AG04449 (cell line): Measurements from ENCODE around the gene GATC.

Experiments used
- CTCF ChIA-PET: fragments of 350-600 bp; formaldehyde crosslinking; extraction: SDS; loops from one replicate; lab custom pipeline; 2021; ENCODE audit warnings: antibody characterized with exemption; lab: Yijun Ruan, JAX
- POLR2A ChIA-PET: fragments of 400-600, 350-600 bp; formaldehyde crosslinking; extraction: SDS; loops from one replicate; lab custom pipeline; 2020; ENCODE audit warnings: antibody characterized with exemption, inconsistent platforms; lab: Yijun Ruan, JAX
- DNase-seq: peaks from one replicate; pipeline ENCODE4 v3.0.0-alpha.2; 2010; ENCODE audit warnings: low read depth, low spot score
- H3K4me3 ChIP-seq: 2 replicates; pipeline ENCODE4 v1.5.1; 2011; ENCODE audit warnings: low read depth, mild to moderate bottlenecking, control low read depth, low read length
- CTCF ChIP-seq: IDR thresholded peaks from one replicate; pipeline ENCODE4 v1.5.1; 2011; ENCODE audit warnings: mild to moderate bottlenecking, moderate library complexity, low read length, control low read depth, inconsistent platforms; ENCODE audit not compliant: insufficient read depth; ENCODE audit errors: missing control alignments

GATC gene

GRCh38 chr12:120489018-120489417, 42.8 kb downstream of the GATC start:
- DNase-seq: no peak
- ChIA-PET POLR2A (no interaction called here), CTCF (interaction anchor here (0.6 to 12.8 kb wide), 3 partner anchors 9 to 20 kb away, joined by 3 to 152 read pairs (median 3); partner anchors contain the start of gene SRSF9)
- no peak for TF ChIP-seq CTCF
- no peak overlapping the region for H3K4me3 ChIP-seq

GRCh38 chr12:120490325-120490724, 44.1 kb downstream of the GATC start:
- ChIA-PET POLR2A (no interaction called here), CTCF (interaction anchor here (12.8 kb wide), 1 partner anchor 21 kb away, joined by 152 read pairs; the partner anchor contains the start of gene SRSF9)
- no peak for TF ChIP-seq CTCF
- H3K4me3 ChIP-seq: no peak overlapping the region
- no peak for DNase-seq

DNA sequence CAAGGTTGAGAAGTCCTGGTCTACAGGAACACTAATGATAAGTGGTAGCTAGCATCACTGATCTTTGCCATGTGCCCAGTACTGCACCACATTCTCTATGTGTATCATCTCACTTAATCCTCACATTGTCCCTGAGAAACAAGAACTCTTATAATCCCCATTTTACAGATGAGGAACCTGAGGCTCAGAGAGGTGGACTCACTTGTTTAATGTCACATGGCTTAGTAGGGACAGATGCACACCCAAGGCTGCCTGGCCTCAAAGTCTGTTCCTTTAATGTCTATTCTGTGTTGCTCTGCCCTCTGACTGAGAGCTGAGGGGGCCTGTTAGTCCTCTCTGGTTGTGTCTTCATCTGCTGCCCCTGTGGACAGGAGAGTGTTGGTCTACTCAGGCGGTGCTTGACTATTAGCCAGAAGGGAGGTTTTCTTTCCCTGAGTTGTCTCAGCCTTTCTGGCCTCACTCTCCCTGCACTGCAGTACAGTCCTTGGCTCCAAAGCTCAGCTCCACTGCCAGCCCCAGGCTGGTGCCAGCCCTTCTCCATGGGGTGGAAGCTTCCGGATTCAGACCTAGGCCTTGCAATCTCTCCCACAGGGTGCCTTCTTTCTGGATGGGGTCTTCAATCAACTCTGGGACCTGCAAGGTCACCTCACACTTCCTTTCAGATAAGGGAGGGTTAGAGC, 44.7 kb downstream of the GATC start:
- H3K4me3 ChIP-seq: no peak overlapping the region
- DNase-seq: no peak
- TF ChIP-seq CTCF: no peak
- POLR2A ChIA-PET: no interaction called here
- CTCF ChIA-PET: interaction anchor here (12.8 kb wide), 1 partner anchor 22 kb away, joined by 152 read pairs; the partner anchor contains the start of gene SRSF9

DNA sequence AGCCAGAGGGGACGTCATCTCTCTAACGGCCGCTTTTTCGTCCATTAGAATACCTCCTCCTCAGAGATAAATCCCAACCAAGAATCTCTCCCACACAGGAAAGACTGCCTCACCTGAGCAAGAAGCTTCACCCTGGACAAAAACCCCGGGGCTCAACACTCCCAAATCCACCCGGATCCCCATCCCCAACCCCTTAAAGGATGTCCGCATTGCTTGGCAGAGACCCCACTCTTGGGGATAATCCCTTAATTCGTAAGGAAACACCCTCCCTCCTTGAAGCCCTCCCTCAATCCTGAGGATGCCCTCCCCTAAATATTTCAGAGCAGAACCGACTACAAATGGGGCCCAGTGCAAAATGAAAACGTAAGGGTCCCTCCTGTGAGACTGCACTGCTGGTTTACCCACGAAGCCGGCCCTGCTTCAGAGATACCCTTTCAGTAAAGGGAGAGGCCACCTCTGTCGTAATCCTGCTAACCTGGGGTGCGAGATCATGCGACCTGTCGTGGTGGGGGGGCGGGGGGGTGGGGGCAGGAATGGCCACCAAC, 49.0 kb downstream of the GATC start:
- peak overlapping the region; percentile 91 for H3K4me3 ChIP-seq
- ChIA-PET POLR2A (interaction anchor here (0.6 to 1.9 kb wide), 10 partner anchors 9 to 204 kb away, joined by 3 to 8 read pairs (median 3); partner anchors contain the start of gene RNU4-2), CTCF (interaction anchor here (1.2 to 12.8 kb wide), 4 partner anchors 10 to 43 kb away, joined by 3 to 152 read pairs (median 4); partner anchors contain the start of gene SRSF9)
- no peak for DNase-seq
- TF ChIP-seq CTCF: no peak

GRCh38 chr12:120495731-120496412, 49.6 kb downstream of the GATC start, which contains the start of gene DYNLL1:
Gene DYNLL1, plus strand, starts transcription at chr12:120496113. Its CDS starts 309 bp downstream, at chr12:120496422.
- CTCF ChIA-PET: interaction anchor here (0.7 to 12.8 kb wide), 7 partner anchors 9 to 151 kb away, joined by 3 to 152 read pairs (median 3); partner anchors contain the start of gene SRSF9
- no peak for TF ChIP-seq CTCF
- DNase-seq: peak; percentile 54
- H3K4me3 ChIP-seq: peak within 1 kb of the TSS; percentile 91
- POLR2A ChIA-PET: interaction anchor here (0.6 to 1.9 kb wide), 13 partner anchors 10 to 204 kb away, joined by 3 to 8 read pairs (median 3); partner anchors contain the start of genes COQ5, RNU4-2 and SRSF9
